HepG2 (cell line): Measurements from ENCODE around the gene DAAM1. TPM values are rescaled to one million over a fixed set of nuclear protein-coding genes. Genes with fewer than 3 reads are reported as not detected.
A peak's percentile ranks its signal among the peaks of the same experiment; 100 is the strongest.

Experiments used
- ISL2 ChIP-seq: sonication (generic); formaldehyde crosslinking; IDR thresholded peaks from 2 replicates; pipeline ENCODE4 v1.5.0; 2020; ENCODE audit warnings: missing genetic modification reagents
- MYC ChIP-seq: sonication (generic); formaldehyde crosslinking; IDR thresholded peaks from 2 replicates; pipeline ENCODE4 v1.9.0; 2021; ENCODE audit warnings: missing genetic modification reagents, borderline replicate concordance
- NFKB2 ChIP-seq: sonication (generic); formaldehyde crosslinking; IDR thresholded peaks from 2 replicates; pipeline ENCODE4 v1.4.0; 2020; ENCODE audit warnings: missing genetic modification reagents, borderline replicate concordance
- POGK ChIP-seq: sonication (generic); formaldehyde crosslinking; conservative IDR thresholded peaks from 2 replicates; pipeline ENCODE4 v1.8.0; 2022; ENCODE audit warnings: mild to moderate bottlenecking, moderate library complexity, missing genetic modification reagents
- POLR2G ChIP-seq: fragments of 200-400 bp; formaldehyde crosslinking; IDR thresholded peaks from 2 replicates; pipeline ENCODE4 v1.6.1; 2018; ENCODE audit warnings: mild to moderate bottlenecking, low read depth, low read length, moderate library complexity
- TIGD3 ChIP-seq: sonication (generic); formaldehyde crosslinking; IDR thresholded peaks from 2 replicates; pipeline ENCODE4 v1.5.1; 2020; ENCODE audit warnings: mild to moderate bottlenecking, missing genetic modification reagents, borderline replicate concordance
- YEATS4 ChIP-seq: sonication (generic); formaldehyde crosslinking; IDR thresholded peaks from 2 replicates; pipeline ENCODE4 v1.4.0; 2020; ENCODE audit warnings: missing genetic modification reagents, borderline replicate concordance
- ZNF512 ChIP-seq: sonication (generic); formaldehyde crosslinking; IDR thresholded peaks from 2 replicates; pipeline ENCODE4 v1.4.0; 2020; ENCODE audit warnings: mild to moderate bottlenecking, missing genetic modification reagents
- ZNF7 ChIP-seq: IDR thresholded peaks from 2 replicates; pipeline ENCODE4 v1.6.1; 2016; ENCODE audit warnings: missing biosample characterization, missing genetic modification reagents
- ZNF768 ChIP-seq: sonication (generic); formaldehyde crosslinking; IDR thresholded peaks from 2 replicates; pipeline ENCODE4 v1.4.0; 2020; ENCODE audit warnings: missing genetic modification reagents
- ZNF788 ChIP-seq: sonication (generic); formaldehyde crosslinking; IDR thresholded peaks from 2 replicates; pipeline ENCODE4 v1.5.0; 2020; ENCODE audit warnings: mild to moderate bottlenecking, missing genetic modification reagents, borderline replicate concordance
- ZSCAN12 ChIP-seq: sonication (generic); formaldehyde crosslinking; IDR thresholded peaks from 2 replicates; pipeline ENCODE4 v1.9.0; 2021; ENCODE audit warnings: mild to moderate bottlenecking, missing genetic modification reagents
- ZSCAN21 ChIP-seq: sonication (generic); formaldehyde crosslinking; IDR thresholded peaks from 2 replicates; pipeline ENCODE4 v1.8.0; 2022; ENCODE audit warnings: mild to moderate bottlenecking, missing genetic modification reagents, moderate library complexity, borderline replicate concordance
- polyA plus RNA-seq, 8 experiments: library from polyadenylated mRNA; depleted of rRNA in 3 of 8; stranded (reverse) in 7 of 8; unstranded in 1 of 8; fragments of >200 nt; fragmentation: Illumina TruSeq in 4 of 8; extraction: Trizol in 4 of 8; gene quantifications; 2 replicates each; pipeline versions ENCODE4 v1.2.1 to v1.2.3, GENCODE V29; 2011 to 2016; ENCODE audit warnings: low read depth in 4 of 8, missing spikeins in 1 of 8, mixed read lengths in 1 of 8; ENCODE audit not compliant: insufficient read depth in 1 of 8
- total RNA-seq, 5 experiments: library from RNA; depleted of rRNA; stranded (reverse); fragments of >200 nt; fragmentation: Illumina TruSeq; extraction: Trizol; gene quantifications; 2 replicates each; pipeline ENCODE4 v1.2.3, GENCODE V29; 2016; ENCODE audit warnings: low read depth in 1 of 5
- TF ChIP-seq, protein P1 (sequence below): sonication (generic); formaldehyde crosslinking; IDR thresholded peaks from 2 replicates; pipeline ENCODE4 v1.9.0; 2021; ENCODE audit warnings: missing genetic modification reagents, borderline replicate concordance
- TF ChIP-seq, protein P2 (sequence below): sonication (generic); formaldehyde crosslinking; IDR thresholded peaks from 2 replicates; pipeline ENCODE4 v1.4.0; 2020; ENCODE audit warnings: missing genetic modification reagents

Gene DAAM1
- total and polyA plus RNA-seq, 2 of the 13 experiments (the other 11 are each of a cell fraction or from before 2014, with no cell fraction given) = 10.9 to 24.5 TPM

DNA sequence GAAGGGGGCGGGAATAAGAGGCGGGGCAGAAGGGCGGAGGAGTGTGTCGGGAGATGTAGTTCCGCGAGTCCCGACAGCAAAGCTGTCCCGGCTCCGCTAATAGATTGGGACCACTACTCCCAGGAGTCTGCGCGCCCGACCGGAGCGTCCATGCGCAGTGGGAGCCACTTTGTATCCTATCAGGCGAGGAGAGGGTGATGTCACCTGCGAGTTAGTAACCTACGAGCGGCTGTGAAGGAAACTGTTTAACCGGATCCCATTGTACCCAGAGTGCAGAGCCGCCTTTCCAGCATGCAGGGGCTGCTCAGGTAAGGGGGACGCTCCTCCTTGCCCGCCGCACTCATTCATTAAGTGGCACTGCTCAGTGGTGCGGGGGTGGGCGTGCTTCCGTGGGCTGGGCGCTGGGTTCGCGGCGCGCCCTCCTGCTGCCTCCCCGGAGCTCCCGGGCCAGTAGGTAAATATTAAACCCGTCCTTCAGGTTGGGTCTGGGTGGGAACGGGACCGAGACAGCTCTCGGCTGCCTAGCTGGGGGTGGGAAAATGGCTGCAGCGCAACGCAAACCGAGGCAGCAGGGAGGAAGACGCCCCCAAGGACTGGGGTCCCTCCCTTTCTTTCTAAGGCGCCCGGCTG, at the start of gene DAAM1 (continued):
- TF ChIP-seq NFKB2 (CRISPR knock-in tag) (peak; percentile 69), POGK (CRISPR knock-in tag) (peak; percentile 82; the same call in 1 of the 2 replicates), ZNF768 (peak; percentile 10; the same call in 1 of the 2 replicates), TIGD3 (CRISPR knock-in tag) (peak; percentile 21; the same call in 1 of the 2 replicates), POLR2G (peak; percentile 89), ZSCAN12 (no peak), ZSCAN21 (0 out of 2 replicates have a peak, but pooled peaks have one; percentile 25), MYC (CRISPR knock-in tag) (peak; percentile 56; the same call in 1 of the 2 replicates), ZNF7 (peak; percentile 17; the same call in 1 of the 2 replicates), ZNF512 (CRISPR knock-in tag) (no peak), YEATS4 (CRISPR knock-in tag) (0 out of 2 replicates have a peak, but pooled peaks have one; percentile 18), ZNF788 (CRISPR knock-in tag) (peak; percentile 29; the same call in 1 of the 2 replicates), ISL2 (CRISPR knock-in tag) (peak; percentile 19)
- TF ChIP-seq, protein P1, sequence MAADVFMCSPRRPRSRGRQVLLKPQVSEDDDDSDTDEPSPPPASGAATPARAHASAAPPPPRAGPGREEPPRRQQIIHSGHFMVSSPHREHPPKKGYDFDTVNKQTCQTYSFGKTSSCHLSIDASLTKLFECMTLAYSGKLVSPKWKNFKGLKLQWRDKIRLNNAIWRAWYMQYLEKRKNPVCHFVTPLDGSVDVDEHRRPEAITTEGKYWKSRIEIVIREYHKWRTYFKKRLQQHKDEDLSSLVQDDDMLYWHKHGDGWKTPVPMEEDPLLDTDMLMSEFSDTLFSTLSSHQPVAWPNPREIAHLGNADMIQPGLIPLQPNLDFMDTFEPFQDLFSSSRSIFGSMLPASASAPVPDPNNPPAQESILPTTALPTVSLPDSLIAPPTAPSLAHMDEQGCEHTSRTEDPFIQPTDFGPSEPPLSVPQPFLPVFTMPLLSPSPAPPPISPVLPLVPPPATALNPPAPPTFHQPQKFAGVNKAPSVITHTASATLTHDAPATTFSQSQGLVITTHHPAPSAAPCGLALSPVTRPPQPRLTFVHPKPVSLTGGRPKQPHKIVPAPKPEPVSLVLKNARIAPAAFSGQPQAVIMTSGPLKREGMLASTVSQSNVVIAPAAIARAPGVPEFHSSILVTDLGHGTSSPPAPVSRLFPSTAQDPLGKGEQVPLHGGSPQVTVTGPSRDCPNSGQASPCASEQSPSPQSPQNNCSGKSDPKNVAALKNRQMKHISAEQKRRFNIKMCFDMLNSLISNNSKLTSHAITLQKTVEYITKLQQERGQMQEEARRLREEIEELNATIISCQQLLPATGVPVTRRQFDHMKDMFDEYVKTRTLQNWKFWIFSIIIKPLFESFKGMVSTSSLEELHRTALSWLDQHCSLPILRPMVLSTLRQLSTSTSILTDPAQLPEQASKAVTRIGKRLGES (CRISPR knock-in tag) = peak; percentile 56; the same call in 1 of the 2 replicates
- TF ChIP-seq, protein P2, sequence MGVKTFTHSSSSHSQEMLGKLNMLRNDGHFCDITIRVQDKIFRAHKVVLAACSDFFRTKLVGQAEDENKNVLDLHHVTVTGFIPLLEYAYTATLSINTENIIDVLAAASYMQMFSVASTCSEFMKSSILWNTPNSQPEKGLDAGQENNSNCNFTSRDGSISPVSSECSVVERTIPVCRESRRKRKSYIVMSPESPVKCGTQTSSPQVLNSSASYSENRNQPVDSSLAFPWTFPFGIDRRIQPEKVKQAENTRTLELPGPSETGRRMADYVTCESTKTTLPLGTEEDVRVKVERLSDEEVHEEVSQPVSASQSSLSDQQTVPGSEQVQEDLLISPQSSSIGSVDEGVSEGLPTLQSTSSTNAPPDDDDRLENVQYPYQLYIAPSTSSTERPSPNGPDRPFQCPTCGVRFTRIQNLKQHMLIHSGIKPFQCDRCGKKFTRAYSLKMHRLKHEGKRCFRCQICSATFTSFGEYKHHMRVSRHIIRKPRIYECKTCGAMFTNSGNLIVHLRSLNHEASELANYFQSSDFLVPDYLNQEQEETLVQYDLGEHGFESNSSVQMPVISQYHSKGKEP (CRISPR knock-in tag) = 0 out of 2 replicates have a peak, but pooled peaks have one; percentile 25
